ENCODE data around the gene ADAMTS17.

DNA sequence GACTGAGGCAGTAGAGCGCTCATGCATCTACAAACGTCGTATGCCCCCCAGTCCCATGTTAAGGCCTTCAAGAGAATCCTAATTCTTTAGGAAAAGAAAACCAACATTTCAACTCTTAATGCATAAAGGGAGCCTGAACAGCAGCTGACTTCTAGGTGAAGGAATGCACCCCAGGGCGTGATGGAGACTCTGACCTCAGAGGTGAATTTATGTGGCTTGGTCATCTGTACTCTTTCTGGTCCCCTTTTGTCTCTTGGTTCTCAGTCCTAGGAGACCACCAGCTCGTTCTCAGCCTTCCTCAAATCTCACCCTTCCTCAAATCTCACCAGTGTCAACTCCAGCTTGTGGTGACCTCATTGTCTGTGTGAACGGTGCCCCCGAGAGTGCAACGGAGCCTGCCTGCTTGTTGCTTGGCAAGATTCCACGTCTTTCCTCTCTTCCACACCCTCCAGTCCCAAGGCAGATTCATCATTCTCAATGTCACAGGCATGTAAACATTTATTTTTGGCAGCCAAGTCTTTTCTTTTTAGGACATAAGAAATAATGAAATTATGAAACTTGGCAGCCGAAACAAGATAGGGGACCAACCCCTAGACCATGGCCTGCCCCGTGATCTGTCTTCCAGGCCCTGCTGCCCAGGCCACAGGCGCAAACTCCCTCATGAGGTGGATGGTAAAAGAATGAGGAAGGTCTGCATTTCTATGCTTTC is 166.2 kb downstream of the ADAMTS17 start:
- TF ChIP-seq, protein P1, sequence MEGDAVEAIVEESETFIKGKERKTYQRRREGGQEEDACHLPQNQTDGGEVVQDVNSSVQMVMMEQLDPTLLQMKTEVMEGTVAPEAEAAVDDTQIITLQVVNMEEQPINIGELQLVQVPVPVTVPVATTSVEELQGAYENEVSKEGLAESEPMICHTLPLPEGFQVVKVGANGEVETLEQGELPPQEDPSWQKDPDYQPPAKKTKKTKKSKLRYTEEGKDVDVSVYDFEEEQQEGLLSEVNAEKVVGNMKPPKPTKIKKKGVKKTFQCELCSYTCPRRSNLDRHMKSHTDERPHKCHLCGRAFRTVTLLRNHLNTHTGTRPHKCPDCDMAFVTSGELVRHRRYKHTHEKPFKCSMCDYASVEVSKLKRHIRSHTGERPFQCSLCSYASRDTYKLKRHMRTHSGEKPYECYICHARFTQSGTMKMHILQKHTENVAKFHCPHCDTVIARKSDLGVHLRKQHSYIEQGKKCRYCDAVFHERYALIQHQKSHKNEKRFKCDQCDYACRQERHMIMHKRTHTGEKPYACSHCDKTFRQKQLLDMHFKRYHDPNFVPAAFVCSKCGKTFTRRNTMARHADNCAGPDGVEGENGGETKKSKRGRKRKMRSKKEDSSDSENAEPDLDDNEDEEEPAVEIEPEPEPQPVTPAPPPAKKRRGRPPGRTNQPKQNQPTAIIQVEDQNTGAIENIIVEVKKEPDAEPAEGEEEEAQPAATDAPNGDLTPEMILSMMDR (IDR thresholded peaks at IDR 0.05; ENCODE audit: low read depth, low read length, missing input control): no peak
- TF ChIP-seq SP1 (IDR thresholded peaks at IDR 0.05) (no peak), GABPA (IDR thresholded peaks at IDR 0.05 in 1 of 2, conservative IDR thresholded peaks at IDR 0.05 in 1 of 2) (no peak), JUND (IDR thresholded peaks at IDR 0.05) (no peak), YY1 (IDR thresholded peaks at IDR 0.05) (no peak), RAD21 (IDR thresholded peaks at IDR 0.05) (no peak), TAF1 (conservative IDR thresholded peaks at IDR 0.05) (no peak), ZBTB33 (IDR thresholded peaks at IDR 0.05) (no peak), FOXA1 (IDR thresholded peaks at IDR 0.05) (no peak), ATF3 (IDR thresholded peaks at IDR 0.05) (no peak), HNF4A (conservative IDR thresholded peaks at IDR 0.05) (no peak)
- TF ChIP-seq, protein P2, sequence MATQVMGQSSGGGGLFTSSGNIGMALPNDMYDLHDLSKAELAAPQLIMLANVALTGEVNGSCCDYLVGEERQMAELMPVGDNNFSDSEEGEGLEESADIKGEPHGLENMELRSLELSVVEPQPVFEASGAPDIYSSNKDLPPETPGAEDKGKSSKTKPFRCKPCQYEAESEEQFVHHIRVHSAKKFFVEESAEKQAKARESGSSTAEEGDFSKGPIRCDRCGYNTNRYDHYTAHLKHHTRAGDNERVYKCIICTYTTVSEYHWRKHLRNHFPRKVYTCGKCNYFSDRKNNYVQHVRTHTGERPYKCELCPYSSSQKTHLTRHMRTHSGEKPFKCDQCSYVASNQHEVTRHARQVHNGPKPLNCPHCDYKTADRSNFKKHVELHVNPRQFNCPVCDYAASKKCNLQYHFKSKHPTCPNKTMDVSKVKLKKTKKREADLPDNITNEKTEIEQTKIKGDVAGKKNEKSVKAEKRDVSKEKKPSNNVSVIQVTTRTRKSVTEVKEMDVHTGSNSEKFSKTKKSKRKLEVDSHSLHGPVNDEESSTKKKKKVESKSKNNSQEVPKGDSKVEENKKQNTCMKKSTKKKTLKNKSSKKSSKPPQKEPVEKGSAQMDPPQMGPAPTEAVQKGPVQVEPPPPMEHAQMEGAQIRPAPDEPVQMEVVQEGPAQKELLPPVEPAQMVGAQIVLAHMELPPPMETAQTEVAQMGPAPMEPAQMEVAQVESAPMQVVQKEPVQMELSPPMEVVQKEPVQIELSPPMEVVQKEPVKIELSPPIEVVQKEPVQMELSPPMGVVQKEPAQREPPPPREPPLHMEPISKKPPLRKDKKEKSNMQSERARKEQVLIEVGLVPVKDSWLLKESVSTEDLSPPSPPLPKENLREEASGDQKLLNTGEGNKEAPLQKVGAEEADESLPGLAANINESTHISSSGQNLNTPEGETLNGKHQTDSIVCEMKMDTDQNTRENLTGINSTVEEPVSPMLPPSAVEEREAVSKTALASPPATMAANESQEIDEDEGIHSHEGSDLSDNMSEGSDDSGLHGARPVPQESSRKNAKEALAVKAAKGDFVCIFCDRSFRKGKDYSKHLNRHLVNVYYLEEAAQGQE (IDR thresholded peaks at IDR 0.05): no peak
